GM12865 (cell line): ENCODE data around the gene FOXC2.

Experiments
- DNase-seq: peaks from one replicate; pipeline ENCODE4 v3.0.0; 2010; ENCODE audit warnings: low read depth
- H3K4me3 ChIP-seq: 2 replicates; pipeline ENCODE4 v1.5.1; 2011; ENCODE audit warnings: mild to moderate bottlenecking, low read depth, low read length, control low read depth
- TF ChIP-seq, protein P1 (sequence below): IDR thresholded peaks from 2 replicates; pipeline ENCODE4 v1.5.1; 2011; ENCODE audit warnings: low read length, control low read depth, low read depth, inconsistent platforms; ENCODE audit not compliant: insufficient read depth; ENCODE audit errors: missing control alignments

Gene FOXC2

DNA sequence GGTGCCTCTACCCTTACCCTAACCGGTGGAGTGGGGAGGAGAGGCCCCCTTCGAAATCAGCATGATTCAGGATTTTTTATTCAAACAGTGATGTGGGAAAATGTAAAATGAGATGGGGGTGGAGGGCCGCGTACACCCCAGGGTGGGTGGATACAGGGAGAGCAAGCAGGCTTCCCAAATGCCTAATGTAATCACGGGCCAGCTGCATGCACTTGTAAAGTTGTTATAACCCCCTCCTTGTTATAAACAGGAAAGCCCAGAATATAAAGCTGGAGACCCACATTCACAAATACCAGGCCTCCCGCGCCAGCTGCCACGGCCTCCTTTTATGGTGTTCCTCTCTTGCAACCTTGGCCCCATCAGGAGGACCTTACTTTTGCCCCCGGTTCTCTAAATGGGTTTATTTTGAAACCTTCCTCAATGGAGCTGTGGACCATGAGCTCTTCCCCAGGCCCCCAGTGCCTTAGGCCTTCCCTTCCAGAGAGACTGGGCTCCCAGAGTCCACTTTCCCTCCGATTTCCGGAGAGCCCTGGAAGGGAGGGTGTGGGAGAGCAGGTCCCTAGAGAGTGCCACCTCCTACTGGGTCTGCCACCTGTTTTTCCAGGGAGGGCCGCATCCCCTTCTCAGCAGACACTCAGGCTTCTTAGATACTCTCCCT is 10.8 kb downstream of the FOXC2 start:
- TF ChIP-seq, protein P1, sequence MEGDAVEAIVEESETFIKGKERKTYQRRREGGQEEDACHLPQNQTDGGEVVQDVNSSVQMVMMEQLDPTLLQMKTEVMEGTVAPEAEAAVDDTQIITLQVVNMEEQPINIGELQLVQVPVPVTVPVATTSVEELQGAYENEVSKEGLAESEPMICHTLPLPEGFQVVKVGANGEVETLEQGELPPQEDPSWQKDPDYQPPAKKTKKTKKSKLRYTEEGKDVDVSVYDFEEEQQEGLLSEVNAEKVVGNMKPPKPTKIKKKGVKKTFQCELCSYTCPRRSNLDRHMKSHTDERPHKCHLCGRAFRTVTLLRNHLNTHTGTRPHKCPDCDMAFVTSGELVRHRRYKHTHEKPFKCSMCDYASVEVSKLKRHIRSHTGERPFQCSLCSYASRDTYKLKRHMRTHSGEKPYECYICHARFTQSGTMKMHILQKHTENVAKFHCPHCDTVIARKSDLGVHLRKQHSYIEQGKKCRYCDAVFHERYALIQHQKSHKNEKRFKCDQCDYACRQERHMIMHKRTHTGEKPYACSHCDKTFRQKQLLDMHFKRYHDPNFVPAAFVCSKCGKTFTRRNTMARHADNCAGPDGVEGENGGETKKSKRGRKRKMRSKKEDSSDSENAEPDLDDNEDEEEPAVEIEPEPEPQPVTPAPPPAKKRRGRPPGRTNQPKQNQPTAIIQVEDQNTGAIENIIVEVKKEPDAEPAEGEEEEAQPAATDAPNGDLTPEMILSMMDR = no peak
- no peak overlapping the region for H3K4me3 ChIP-seq
- DNase-seq = no peak

- DNase-seq = no peak
- no peak within 1 kb of the TSS for H3K4me3 ChIP-seq
- TF ChIP-seq, protein P1 = no peak
These were observed 11.5 kb downstream of the FOXC2 start, which contains the start of gene FOXL1 for GRCh38 chr16:86578061-86578599. TSS of gene FOXL1 (plus strand) at chr16:86578549. CDS start at chr16:86578724, 175 bp downstream.

- DNase-seq = no peak
- TF ChIP-seq, protein P1 = no peak
- no peak overlapping the region for H3K4me3 ChIP-seq
These were observed 12.1 kb downstream of the FOXC2 start for GRCh38 chr16:86578611-86579267.

- TF ChIP-seq, protein P1 = no peak
- no peak overlapping the region for H3K4me3 ChIP-seq
These were observed 12.8 kb downstream of the FOXC2 start for GRCh38 chr16:86579268-86580062.

GRCh38 chr16:86580063-86580790 is 13.6 kb downstream of the FOXC2 start:
- TF ChIP-seq, protein P1 = no peak
- no peak overlapping the region for H3K4me3 ChIP-seq
- DNase-seq = no peak

More at GRCh38 chr16:86579268-86580062, 12.8 kb downstream of the FOXC2 start:
- no peak for DNase-seq

GRCh38 chr16:86580791-86581170 is 14.2 kb downstream of the FOXC2 start:
- no peak for DNase-seq
- TF ChIP-seq, protein P1 = no peak
- H3K4me3 ChIP-seq = no peak overlapping the region
